ENCODE data around the gene PRKAG2.

The PRKAG2 gene

GRCh38 chr7:151814400-151815009 is 62.4 kb downstream of the PRKAG2 start:
- DNase-seq = no peak

- no peak for DNase-seq
Observed at GRCh38 chr7:151813997-151814396, 62.9 kb downstream of the PRKAG2 start.

GRCh38 chr7:151813445-151813844 is 63.5 kb downstream of the PRKAG2 start:
- no peak for DNase-seq

- DNase-seq = no peak
Observed at GRCh38 chr7:151812967-151813366, 63.9 kb downstream of the PRKAG2 start.

- DNase-seq = no peak
Observed at GRCh38 chr7:151810441-151811232, 66.3 kb downstream of the PRKAG2 start.

GRCh38 chr7:151809864-151810170 is 67.1 kb downstream of the PRKAG2 start:
- no peak for DNase-seq

- DNase-seq = no peak
Observed at GRCh38 chr7:151809146-151809863, 67.6 kb downstream of the PRKAG2 start.

- no peak for DNase-seq
Observed at GRCh38 chr7:151808400-151809145, 68.3 kb downstream of the PRKAG2 start.

GRCh38 chr7:151807846-151808245 is 69.1 kb downstream of the PRKAG2 start:
- DNase-seq = no peak

- DNase-seq = no peak
Observed at GRCh38 chr7:151806952-151807775, 69.8 kb downstream of the PRKAG2 start.

GRCh38 chr7:151806204-151806603 is 70.7 kb downstream of the PRKAG2 start:
- no peak for DNase-seq

- DNase-seq = no peak
Observed at GRCh38 chr7:151805191-151805590, 71.7 kb downstream of the PRKAG2 start.

- DNase-seq = no peak
Observed at GRCh38 chr7:151804756-151805155, 72.2 kb downstream of the PRKAG2 start.

- DNase-seq = no peak
Observed at GRCh38 chr7:151803841-151804240, 73.1 kb downstream of the PRKAG2 start.

- no peak for DNase-seq
Observed at GRCh38 chr7:151802469-151802846, 74.5 kb downstream of the PRKAG2 start.

GRCh38 chr7:151801782-151802468 is 75.0 kb downstream of the PRKAG2 start:
- no peak for DNase-seq

- no peak for DNase-seq
Observed at GRCh38 chr7:151801291-151801690, 75.6 kb downstream of the PRKAG2 start.

- no peak for DNase-seq
Observed at GRCh38 chr7:151800861-151801260, 76.1 kb downstream of the PRKAG2 start.

- DNase-seq = no peak
Observed at GRCh38 chr7:151800391-151800790, 76.5 kb downstream of the PRKAG2 start.

GRCh38 chr7:151799506-151799905 is 77.4 kb downstream of the PRKAG2 start:
- DNase-seq = no peak

GRCh38 chr7:151798851-151799448 is 78.0 kb downstream of the PRKAG2 start:
- no peak for DNase-seq

Measured in activated CD4-positive, CD25-positive, alpha-beta regulatory T cell (primary cell).